ENCODE measurements around the gene TOLLIP.
"Not testable (repeated sequence)": the region's sequence is repeated elsewhere in the genome, so short reads cannot be mapped to it uniquely, and the experiment has no call there.

Gene TOLLIP

DNA sequence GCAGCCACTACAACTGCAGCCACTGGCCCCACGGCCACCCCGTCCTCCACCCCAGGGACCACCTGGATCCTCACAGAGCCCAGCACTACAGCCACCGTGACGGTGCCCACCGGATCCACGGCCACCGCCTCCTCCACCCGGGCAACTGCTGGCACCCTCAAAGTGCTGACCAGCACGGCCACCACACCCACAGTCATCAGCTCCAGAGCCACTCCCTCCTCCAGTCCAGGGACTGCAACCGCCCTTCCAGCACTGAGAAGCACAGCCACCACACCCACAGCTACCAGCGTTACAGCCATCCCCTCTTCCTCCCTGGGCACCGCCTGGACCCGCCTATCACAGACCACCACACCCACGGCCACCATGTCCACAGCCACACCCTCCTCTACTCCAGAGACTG lies 63.1 kb downstream of the TOLLIP start:
- not testable (repeated sequence) for DNase-seq (ENCODE audit: low read depth)

DNA sequence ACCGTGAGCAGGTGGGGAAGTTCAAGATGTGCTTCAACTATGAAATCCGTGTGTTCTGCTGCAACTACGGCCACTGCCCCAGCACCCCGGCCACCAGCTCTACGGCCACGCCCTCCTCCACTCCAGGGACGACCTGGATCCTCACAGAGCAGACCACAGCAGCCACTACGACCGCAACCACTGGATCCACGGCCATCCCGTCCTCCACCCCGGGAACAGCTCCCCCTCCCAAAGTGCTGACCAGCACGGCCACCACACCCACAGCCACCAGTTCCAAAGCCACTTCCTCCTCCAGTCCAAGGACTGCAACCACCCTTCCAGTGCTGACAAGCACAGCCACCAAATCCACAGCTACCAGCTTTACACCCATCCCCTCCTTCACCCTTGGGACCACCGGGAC lies 63.7 kb downstream of the TOLLIP start:
- not testable (repeated sequence) for DNase-seq (ENCODE audit: low read depth)

DNA sequence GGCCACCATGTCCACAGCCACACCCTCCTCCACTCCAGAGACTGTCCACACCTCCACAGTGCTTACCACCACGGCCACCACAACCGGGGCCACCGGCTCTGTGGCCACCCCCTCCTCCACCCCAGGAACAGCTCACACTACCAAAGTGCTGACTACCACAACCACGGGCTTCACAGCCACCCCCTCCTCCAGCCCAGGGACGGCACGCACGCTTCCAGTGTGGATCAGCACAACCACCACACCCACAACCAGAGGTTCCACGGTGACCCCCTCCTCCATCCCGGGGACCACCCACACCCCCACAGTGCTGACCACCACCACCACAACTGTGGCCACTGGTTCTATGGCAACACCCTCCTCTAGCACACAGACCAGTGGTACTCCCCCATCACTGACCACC lies 64.9 kb downstream of the TOLLIP start:
- not testable (repeated sequence) for DNase-seq (ENCODE audit: low read depth)

DNA sequence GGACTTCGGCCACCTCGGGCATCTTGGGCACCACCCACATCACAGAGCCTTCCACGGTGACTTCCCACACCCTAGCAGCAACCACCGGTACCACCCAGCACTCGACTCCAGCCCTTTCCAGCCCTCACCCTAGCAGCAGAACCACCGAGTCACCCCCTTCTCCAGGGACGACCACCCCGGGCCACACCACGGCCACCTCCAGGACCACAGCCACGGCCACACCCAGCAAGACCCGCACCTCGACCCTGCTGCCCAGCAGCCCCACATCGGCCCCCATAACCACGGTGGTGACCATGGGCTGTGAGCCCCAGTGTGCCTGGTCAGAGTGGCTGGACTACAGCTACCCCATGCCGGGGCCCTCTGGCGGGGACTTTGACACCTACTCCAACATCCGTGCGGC lies 65.9 kb downstream of the TOLLIP start:
- not testable (repeated sequence) for DNase-seq (ENCODE audit: low read depth)

DNA sequence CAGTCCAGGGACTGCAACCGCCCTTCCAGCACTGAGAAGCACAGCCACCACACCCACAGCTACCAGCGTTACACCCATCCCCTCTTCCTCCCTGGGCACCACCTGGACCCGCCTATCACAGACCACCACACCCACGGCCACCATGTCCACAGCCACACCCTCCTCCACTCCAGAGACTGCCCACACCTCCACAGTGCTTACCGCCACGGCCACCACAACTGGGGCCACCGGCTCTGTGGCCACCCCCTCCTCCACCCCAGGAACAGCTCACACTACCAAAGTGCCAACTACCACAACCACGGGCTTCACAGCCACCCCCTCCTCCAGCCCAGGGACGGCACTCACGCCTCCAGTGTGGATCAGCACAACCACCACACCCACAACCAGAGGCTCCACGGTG lies 66.7 kb downstream of the TOLLIP start:
- not testable (repeated sequence) for DNase-seq (ENCODE audit: low read depth)

DNA sequence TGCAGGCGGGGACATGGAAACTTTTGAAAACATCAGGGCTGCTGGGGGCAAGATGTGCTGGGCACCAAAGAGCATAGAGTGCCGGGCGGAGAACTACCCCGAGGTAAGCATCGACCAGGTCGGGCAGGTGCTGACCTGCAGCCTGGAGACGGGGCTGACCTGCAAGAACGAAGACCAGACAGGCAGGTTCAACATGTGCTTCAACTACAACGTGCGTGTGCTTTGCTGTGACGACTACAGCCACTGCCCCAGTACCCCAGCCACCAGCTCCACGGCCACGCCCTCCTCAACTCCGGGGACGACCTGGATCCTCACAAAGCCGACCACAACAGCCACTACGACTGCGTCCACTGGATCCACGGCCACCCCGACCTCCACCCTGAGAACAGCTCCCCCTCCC lies 67.1 kb downstream of the TOLLIP start:
- no peak for DNase-seq (ENCODE audit: low read depth)

DNA sequence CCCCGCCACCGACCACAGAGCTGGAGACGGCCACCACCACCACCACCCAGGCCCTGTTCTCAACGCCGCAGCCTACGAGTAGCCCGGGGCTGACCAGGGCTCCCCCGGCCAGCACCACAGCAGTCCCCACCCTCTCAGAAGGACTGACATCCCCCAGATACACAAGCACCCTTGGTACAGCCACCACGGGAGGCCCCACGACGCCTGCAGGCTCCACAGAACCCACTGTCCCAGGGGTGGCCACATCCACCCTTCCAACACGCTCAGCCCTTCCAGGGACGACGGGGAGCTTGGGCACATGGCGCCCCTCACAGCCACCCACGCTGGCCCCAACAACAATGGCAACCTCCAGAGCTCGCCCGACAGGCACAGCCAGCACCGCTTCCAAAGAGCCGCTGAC lies 67.7 kb downstream of the TOLLIP start:
- no peak for DNase-seq (ENCODE audit: low read depth)

DNA sequence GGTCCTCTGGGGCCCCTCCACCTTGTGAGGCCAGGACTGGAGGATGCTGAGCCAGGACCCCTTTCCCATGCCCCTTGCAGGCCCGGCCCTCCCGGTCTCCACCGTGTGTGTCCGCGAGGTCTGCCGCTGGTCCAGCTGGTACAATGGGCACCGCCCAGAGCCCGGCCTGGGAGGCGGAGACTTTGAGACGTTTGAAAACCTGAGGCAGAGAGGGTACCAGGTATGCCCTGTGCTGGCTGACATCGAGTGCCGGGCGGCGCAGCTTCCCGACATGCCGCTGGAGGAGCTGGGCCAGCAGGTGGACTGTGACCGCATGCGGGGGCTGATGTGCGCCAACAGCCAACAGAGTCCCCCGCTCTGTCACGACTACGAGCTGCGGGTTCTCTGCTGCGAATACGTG lies 68.7 kb downstream of the TOLLIP start:
- DNase-seq (ENCODE audit: low read depth) = no peak

DNA sequence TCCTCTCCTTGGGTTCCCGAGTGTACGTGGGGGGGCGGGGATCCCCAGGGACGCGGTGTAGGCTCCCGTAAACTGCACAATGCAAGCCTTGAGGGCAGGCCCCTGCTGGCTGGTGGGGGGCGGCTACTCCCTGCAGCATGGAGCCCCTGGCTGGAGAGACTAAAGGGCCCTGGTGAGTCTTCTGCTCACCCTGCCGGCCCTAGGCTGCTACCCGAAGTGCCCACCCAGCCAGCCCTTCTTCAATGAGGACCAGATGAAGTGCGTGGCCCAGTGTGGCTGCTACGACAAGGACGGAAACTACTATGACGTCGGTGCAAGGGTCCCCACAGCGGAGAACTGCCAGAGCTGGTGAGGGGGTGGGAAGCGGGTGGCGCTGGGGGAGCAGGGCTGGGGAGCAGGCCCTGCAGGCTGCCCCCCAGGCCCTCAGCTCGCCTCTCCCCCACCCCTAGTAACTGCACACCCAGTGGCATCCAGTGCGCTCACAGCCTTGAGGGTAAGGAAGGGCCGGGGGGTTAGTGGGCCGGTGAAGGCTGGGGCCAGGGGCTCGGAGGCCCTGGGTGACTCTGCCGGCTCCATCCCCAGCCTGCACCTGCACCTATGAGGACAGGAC lies 69.7 kb downstream of the TOLLIP start:
- DNase-seq (ENCODE audit: low read depth) = no peak

DNA sequence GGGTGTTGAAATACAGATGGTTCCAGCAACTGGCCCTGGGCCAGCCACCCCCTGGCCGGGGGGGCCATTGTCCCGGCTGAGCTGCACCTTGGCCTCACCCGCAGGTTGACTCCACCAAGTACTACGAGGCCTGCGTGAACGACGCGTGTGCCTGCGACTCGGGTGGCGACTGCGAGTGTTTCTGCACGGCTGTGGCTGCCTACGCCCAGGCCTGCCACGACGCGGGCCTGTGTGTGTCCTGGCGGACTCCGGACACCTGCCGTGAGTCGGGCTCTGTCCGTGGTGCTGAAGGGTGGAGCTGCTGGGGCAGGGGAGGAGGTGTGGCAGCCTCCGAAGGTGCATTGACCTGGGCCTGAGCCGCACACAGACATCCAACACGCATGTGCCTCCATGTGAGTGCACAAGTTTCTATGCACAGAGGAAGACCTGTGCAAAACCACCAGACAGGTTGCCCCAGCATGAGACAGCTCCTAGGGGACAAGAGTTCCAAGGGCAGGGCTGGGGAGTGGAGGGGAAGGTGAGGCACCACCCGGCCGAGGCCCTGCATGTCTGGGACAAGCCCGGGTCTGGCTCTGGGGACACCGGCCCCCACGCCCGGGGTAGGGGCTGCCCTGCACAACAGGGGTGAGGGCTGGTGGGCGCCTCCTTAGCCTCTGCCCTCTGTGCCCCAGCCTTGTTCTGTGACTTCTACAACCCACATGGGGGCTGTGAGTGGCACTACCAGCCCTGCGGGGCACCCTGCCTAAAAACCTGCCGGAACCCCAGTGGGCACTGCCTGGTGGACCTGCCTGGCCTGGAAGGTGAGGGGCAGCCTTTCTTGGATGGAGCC lies 70.5 kb downstream of the TOLLIP start:
- no peak for DNase-seq (ENCODE audit: low read depth)

DNA sequence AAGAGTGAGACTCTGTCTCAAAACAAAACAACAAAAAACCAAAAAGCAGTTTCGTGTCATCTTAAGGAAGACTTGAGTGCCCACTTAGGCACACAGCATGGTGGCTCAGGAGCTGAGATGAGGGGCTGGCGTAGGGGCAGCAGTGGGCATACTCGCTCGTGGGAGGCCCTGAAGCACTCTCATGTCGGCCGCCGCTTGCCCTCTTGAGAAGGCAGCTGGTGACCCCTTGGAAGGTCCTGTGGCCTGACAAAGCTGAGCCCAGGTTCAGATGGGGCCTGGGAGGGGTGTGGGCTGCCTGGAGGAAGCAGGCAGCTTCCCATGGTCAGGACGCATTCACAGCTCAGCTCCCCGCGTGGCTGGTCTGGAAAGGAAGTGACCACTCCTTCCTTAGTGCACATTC lies 71.6 kb downstream of the TOLLIP start:
- no peak for DNase-seq (ENCODE audit: low read depth)

DNA sequence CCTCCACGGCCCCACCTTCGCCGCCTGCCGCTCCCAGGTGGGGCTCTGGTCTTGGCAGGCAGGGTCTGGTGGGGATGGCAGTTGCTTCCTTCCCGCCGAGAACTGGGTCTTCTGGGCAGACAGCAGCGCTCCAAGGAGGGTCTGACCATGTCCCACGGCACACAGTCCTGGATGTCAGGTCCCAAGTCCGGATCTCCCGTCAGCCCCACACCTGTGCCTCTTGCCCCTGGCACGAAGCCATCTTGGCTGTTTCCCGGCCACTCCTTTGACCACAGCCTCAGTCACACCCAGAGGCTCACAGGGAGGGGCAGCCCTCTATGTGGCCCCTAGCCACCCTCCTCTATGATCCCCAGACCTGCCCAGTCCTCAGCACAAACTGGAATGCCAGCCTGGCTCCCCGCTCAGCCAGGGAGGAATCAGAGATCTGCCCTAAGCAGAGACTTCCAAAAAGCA lies 72.3 kb downstream of the TOLLIP start:
- no peak for DNase-seq (ENCODE audit: low read depth)

DNA sequence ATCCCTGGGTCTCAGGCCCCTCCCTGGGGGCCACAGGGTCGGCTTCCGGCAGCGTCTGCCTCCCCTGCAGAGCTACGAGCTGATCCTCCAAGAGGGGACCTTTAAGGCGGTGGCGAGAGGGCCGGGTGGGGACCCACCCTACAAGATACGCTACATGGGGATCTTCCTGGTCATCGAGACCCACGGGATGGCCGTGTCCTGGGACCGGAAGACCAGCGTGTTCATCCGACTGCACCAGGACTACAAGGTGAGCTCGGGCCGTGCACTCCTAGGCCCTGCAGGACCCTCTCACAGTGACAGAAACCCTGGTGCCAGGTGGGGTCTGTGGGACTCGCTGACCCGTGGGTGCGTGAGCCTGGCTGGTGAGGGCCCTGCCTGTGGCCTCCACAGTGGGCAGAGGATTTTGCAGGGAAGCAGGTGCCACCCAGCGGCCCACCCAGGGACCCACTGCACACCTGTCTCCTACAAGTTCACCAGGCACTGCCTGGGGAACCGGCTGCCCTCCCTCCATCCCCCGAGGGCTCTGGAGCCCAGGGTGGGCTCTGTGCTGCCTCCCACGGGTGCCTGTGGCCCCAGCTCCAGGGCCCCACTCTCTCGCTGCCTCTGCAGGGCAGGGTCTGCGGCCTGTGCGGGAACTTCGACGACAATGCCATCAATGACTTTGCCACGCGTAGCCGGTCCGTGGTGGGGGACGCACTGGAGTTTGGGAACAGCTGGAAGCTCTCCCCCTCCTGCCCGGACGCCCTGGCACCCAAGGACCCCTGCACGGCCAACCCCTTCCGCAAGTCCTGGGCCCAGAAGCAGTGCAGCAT lies 72.9 kb downstream of the TOLLIP start:
- DNase-seq (ENCODE audit: low read depth) = no peak

DNA sequence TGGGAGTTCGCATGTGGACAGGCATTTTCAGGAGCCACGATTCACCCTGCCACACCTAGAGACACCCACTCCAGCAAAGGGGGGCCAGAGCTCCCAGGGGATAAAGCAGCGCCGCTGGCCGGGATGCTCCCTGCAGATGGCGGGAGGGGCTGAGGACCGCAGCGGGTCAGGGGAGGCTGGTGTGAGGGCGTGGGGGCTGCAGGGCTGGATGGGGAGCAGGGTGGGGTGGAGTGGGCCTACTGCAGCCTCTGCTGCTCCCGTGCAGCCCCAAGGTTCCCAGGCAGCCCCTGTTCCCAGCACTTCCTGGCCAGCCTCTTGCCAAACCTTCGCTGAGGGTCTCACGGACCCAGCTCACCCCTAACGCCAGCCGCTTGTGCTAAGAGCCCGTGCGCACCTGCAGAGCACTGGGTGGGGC lies 73.5 kb downstream of the TOLLIP start:
- DNase-seq (ENCODE audit: low read depth) = no peak

DNA sequence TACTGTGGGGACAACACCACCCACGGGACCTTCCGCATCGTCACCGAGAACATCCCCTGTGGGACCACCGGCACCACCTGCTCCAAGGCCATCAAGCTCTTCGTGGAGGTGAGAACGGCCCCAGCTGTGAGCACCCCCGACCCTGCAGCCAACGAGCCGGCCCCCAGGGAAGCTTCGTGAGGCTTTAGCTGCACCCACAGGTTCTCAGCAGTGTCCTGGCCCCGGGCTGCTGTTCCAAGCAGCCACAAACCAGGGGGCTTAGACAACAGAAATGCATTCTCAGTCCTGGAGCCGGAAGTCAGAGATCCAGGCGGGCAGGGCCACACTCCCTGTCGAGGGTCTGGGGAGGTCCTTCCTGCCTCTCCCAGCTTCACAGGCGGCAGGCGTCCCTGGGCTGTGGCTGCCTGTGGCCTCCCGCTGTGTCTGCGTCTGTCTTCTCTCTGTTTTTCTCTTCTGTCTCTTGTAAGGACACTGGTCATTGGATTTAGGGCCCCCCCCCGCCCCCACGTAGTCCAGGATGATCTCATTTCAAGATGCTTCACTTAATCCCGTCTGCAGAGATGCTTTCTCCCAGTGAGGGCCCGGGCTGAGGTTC lies 74.0 kb downstream of the TOLLIP start:
- DNase-seq (ENCODE audit: low read depth) = no peak

DNA sequence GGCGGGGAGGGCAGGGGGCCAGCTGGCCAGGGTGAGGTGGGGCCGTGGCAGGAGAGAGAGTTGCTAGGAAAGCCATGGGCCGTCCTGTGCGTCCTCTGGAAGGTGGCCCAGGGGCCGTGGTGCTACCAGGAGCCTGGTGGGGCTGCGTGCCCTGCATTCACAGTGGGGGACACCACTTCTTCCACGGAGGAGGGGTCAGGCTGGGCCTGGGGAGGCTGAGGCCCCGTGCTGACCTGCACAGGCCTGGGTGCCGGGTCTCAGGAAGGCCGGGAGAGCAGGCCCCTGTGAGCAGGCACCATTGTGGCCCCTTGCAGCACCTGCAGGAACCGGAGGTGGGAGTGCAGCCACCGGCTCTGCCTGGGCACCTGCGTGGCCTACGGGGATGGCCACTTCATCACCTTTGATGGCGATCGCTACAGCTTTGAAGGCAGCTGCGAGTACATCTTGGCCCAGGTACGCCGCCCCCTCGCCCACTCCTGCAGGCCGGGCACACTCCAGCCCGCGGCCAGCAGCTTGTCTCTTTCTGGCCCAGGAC lies 74.6 kb downstream of the TOLLIP start:
- DNase-seq (ENCODE audit: low read depth) = no peak

DNA sequence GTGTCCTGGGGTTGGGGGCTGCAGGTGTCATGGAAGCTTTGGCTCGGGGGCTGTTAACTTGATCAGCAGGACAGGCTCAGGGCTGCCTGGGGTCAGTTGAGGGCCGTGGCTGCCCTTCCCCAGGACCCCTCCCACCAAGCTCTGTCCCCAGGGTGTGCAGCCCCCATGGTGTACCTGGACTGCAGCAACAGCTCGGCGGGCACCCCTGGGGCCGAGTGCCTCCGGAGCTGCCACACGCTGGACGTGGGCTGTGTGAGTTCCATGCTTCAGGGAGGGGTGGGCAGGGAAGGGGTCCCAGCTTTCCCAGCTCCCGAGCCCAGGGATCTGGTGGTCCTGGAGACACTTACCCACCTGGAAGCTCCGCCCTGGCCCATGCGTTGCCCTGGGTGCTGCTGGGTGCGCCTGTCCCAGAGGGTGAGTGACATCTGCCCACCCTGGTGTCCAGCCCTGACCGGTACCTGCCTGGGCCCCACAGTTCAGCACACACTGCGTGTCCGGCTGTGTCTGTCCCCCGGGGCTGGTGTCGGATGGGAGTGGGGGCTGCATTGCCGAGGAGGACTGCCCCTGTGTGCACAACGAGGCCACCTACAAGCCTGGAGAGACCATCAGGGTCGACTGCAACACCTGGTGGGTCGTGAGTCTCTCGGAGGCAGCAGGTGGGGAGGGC lies 75.2 kb downstream of the TOLLIP start:
- no peak for DNase-seq (ENCODE audit: low read depth)

DNA sequence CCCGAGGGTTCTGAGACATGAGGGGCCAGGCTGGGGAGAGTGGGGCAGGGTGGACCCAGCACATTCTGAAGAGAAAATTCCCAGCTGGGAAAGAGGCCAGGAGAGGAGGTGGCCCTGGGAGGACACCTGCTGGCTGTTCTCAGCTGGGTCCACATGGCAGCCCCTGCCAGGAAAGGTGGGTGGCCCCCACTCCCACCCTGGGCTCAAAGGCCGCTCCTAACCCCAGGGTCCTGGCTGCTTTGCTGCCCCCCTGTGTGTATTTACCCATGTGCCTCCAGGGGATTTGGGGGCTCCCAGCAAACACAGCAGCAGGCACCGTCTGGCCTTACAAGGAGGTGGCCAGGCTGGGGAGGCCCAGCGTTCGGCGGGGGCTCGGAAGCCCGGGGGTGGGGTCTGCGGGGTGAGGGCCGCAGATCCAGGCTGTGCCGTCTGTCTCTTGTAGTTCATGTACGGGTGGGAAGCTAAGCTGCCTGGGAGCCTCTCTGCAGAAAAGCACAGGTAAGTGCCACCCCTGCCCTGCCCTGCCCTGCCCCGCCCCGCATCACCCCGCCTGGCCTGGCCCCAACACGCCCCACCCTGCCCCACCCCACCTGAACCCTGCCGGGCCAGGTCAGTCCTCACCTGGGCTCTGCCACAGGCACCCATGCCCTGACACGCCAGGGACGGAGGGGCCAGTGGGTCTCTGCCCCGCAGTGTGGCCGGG lies 75.9 kb downstream of the TOLLIP start:
- DNase-seq (ENCODE audit: low read depth) = no peak

DNA sequence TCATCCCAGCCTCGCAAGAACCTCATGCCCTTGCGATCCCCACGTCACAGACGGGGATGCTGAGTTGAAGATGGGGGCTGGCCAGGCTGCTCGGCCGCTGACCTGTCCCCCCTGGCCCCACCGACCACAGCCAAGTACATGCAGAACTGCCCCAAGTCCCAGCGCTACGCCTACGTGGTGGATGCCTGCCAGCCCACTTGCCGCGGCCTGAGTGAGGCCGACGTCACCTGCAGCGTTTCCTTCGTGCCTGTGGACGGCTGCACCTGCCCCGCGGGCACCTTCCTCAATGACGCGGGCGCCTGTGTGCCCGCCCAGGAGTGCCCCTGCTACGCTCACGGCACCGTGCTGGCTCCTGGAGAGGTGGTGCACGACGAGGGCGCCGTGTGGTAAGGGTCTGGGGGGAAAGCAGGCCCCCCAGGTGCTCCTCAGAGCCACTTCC lies 76.5 kb downstream of the TOLLIP start:
- DNase-seq (ENCODE audit: low read depth) = no peak

DNA sequence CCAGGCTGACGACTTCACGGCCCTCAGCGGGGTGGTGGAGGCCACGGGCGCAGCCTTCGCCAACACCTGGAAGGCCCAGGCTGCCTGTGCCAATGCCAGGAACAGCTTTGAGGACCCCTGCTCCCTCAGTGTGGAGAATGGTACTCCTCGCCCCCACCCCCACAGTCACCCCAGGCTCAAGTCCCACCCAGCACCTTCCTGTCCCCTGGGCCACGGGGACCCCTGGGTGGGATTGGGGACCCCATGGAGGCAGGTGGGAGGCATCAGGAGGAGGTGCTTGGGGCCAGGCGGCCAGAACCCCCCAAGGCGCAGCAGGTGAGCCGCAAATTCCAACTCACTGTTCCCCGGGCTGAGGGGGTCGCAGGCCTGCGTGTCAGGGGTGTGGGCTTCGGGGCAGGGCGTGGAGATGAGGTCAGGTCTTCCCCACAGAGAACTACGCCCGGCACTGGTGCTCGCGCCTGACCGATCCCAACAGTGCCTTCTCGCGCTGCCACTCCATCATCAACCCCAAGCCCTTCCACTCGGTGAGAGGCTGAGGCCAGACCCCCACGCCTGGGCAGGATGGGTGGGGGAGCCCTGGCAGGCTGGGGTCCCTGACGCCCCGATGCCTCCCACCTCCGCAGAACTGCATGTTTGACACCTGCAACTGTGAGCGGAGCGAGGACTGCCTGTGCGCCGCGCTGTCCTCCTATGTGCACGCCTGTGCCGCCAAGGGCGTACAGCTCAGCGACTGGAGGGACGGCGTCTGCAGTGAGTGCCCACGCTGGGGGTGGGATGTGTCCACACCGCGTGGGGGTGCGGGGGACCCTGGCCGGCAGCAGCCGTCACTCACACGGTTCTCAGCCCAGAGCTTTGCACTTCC lies 77.2 kb downstream of the TOLLIP start:
- DNase-seq (ENCODE audit: low read depth) = no peak

All from activated gamma-delta T cell treated with anti-CD3 and anti-CD28 coated beads, Interleukin-2, amount 50 U/mL, for 16 hours (primary cell).